HT-29 (cell line): ENCODE data around the gene NDUFS7. TPM values are rescaled to one million over a fixed set of nuclear protein-coding genes. Genes with fewer than 3 reads are reported as not detected.

Experiments
- DNase-seq: peaks from one replicate; pipeline ENCODE4 v3.0.0-alpha.2; 2015; ENCODE audit warnings: low spot score
- total RNA-seq: library from RNA; depleted of rRNA; stranded (reverse); fragments of >200 nt; shearing (Covaris generic); gene quantifications from 2 replicates; pipeline ENCODE4 v1.2.3, GENCODE V29; 2014; rRNA removed

The NDUFS7 gene
- total RNA-seq = 133 and 170 TPM in 2 replicates

DNA sequence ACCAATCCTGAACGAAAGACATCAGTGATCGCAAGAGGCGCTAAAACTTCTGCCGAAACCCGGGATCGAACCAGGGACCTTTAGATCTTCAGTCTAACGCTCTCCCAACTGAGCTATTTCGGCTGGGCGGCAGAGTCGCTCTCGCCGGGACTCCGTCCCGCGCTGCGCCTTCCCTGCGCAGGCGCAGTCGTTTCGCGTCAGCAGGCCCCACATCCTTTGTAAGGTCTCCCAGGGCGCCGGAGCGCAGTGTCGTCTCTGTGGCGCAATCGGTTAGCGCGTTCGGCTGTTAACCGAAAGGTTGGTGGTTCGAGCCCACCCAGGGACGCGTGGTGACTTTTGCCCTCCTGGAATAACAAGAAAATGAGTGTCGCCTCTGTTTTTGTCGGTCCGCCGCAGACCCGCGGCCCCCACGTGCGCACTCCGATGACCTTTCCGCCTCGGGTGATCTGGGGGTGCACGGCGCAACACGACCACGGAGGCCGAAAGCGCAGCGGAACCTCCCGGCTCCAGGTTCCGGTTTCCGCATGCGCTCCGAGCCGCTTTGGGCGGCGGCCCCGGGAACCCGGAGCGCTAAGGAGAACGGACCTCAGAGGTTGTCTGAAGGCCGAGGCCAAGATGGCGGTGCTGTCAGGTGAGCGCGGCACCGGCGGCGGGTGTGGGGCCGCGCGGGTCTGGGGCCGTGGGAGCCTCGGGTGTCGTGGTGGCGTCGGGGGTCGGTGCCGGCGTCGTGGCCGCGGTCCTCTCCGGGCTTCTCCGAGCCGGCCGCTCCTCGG lies at the start of gene NDUFS7:
TSS of gene NDUFS7 (plus strand) at position 596 of the 773 bp plus-strand sequence. CDS start at position 616, 20 bp downstream.
- DNase-seq = peak; percentile 81

DNA sequence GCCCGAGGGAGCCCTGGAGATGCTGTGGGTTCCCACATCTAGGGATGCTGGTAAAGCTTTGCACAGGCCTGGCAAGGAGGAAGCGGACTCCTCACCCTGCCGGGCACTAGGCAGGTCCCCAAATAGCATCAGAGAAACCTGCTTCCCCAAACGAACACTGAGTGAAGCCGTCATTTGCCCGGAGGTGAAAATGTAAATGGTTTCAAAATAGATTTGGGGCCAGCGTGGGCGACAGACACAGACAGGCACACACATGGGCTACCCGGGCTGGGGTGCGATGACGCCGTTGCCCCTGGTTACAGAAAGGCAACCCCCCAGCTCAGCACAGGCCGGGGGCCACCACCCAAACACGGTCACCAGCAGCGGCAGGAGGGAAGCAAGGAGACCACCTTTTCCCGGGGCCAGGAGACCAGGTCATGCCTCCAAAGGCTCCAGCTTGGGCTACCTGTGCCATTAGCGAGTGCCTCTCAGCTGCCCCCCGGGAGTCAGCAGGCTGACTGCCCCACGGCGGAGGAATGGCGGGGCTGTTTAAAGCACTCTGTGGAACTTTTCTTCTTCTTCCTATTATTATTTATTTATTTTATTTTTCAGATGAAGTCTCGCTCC lies 47.5 kb upstream of the NDUFS7 start:
- no peak for DNase-seq

DNA sequence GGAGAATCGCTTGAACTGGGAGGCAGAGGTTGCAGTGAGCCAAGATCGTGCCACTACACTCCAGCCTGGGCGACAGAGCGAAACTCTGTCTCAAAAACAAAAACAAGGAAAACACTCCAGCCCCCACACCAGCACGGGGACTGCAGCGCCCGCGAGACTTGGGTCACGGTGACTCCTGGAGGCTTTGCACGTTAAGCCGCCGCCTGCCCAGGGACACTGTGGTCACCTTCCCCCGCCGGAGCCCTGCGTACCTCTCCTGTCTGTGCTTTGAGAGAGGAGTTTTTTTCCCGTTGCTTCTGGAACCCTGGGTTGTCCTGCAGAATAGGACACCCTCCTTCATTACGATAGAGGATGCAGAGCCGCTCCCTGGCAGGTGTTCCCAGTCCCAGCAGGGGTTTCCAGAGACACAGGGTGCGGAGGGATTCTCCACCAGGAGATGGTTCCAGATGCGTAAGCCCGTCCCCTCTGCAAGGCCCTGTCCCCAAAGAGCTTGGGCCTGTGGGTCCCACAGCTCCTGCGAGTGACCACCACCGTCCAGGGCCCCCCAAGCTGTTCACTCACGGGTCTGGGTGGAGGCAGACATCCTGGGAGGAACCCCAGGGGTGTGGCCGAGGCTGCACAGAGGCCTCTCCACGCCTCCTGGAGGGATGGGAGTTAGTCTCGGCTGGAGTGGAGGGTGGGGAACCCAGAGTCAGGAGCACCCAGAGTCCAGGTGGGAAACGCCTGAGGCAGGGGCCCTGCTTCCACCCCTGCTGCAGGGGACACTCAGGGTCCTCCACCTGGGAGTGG lies 42.8 kb upstream of the NDUFS7 start:
- no peak for DNase-seq

DNA sequence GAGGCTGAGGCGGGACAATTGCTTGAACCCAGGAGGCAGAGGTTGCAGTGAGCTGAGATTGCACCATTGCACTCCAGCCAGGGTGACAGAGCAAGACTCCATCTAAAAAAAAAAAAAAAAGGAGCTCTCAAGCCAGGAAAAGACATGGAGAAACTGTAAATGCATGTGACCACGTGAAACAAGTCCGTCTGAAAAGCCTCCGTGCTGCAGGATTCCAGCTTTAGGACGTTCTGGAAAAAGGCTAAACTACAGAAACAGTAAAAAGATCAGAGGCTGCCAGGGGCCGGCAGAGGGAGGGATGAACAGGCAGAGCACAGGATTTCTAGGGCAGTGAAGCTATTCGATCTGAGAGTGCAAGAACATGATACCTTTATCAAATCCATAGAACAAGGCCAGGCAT lies 40.7 kb upstream of the NDUFS7 start:
- no peak for DNase-seq

DNA sequence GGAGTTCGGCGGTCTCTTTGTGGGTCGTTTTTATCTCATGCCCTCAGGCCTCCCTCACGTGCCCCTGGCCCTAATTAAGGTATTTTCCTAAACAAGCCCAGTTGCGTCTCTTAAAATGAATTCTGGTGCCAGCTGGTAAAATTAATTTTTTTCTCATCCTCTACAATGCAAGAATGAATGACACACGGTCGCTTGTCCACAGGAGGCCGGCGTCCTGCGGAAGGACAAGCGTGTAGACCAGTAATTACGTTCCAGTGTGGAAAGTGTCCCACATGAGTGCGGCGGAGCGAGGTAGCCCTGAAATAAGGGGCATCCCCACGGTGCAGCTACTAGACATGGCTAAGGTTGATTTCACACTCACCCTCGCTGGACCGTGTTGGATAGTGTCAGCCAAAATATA lies 34.5 kb upstream of the NDUFS7 start:
- no peak for DNase-seq

DNA sequence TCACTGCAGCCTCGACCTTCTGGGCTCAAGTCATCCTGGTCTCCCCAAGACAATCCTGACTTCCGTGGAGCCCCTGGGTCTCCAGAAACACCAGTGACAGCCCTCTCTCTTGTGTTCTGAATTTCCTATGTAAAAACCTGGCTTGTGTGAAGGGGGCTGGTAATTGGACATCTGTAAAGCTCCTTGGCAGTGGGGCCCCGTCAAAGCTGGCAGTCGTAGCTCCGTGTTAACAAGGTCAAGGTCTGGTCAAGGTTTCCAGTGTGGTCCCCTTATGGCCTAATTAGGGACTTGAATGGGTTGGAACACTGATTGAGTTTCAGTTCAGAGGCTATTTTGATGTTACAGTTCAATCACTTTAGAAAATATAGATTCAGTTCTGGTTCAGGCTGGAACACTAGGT lies 32.8 kb upstream of the NDUFS7 start:
- DNase-seq = no peak

DNA sequence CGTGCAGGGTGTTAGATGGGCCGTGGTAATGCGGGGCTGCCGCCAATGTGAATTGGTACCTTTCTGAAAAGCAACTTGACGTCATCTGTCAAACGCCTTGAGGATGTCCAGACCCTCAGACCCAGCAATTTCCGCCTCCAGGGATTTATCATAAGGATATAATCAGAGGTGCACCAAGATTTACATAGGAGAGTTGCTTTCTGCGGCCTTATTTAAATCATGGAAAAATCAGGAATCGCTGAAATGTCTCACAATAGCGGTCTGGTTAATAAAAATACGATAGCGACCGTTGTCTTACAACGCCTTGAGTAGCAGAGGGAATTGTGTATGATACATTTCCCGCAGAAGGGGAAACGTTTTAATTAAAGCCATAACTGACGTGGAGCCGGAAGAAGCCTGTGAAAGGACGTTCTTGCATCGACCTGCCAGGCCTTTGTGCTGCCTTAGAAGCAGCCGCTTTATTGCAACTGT lies 32.3 kb upstream of the NDUFS7 start:
- DNase-seq = no peak

- DNase-seq = no peak
Measured at GRCh38 chr19:1353144-1353543, 30.6 kb upstream of the NDUFS7 start.

DNA sequence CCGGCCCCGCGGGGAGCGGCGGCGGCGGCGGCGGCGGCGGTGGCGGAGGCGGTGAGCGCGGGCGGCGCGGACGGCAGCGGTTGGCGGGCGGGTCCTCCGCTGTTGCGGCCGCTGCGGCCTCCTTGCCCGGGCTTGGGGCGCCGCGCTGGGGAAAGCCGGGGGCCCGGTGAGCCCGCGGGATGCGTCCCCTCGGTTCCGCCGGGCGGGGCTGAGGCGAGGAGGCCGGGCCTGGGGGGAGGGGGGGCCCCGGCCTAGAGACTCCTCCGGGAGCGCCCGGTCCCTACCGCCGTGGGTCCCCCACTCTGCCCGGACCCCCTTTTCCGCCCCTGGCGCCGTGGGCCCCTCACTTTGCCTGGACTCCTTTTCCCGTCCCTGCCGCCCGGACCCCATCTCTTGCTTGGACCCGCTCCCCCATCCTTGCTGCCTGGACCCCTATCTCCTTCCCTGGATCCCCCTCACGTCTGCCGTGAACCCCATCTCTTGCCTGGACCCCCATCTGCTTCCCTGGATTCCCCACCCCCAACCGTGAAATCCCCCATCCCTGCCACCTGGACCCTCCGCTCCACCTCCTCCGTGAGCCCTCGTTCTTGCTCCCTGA lies 28.6 kb upstream of the NDUFS7 start:
- no peak for DNase-seq

DNA sequence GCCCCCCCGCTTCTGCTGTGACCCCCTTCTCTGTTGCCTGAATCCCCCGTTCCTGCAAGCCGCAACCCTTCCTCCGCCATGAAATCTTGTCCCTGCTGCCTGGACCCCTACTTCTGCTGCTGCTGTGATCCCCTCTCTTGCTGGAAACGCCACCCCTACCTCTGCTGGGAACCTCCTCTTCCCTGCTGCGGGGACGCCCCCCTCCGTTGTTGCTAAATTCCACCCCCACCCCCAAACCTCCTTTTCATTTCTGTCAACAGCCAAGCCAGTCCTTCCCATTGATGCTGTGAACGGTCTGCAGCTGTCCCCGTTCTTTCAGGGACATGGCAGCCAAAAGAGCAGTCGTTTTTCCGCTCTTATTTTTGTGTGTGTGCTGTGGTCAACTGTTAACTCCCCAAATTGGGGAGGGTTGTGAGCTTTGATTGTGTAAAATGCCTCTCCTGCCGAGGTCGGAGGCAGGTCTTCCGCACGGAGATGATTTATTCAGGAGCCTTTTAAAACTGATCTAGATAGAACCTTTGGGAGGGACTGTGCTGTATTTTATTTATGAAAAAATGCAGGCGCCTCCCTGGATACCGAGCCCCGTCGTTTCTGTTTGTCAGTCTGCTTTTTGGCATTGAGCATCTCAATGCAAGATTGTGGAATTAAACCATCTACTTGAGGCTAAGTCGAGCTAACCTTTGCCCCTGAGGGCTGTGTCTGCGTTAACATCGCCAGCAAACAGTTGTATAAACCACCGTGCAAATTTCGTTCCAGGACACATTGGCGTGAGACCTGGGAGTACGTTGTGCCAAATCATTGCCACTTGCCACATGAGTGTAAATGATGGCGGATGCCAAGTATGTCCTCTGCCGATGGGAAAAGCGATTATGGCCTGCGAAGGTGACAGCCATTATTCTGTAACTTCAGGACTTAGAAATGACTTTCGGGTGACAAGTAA lies 27.9 kb upstream of the NDUFS7 start:
- DNase-seq = no peak

DNA sequence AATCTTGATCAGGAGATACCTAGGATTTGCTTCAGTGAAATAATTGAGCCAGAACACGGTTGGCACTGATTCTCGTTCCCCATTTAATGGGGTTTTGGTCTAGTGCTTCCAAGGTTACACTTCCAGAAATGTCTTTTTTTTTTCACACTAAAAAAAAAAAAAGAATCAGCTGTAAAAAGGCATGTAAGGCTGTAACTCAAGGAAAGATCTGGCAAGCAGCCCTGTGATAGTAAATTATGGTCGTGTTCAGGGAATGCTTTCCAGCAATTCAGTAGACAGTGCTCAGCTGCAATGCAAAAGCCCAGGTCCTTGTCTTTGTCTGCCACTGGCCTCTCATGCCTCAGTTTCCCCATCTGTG lies 27.2 kb upstream of the NDUFS7 start:
- no peak for DNase-seq

DNA sequence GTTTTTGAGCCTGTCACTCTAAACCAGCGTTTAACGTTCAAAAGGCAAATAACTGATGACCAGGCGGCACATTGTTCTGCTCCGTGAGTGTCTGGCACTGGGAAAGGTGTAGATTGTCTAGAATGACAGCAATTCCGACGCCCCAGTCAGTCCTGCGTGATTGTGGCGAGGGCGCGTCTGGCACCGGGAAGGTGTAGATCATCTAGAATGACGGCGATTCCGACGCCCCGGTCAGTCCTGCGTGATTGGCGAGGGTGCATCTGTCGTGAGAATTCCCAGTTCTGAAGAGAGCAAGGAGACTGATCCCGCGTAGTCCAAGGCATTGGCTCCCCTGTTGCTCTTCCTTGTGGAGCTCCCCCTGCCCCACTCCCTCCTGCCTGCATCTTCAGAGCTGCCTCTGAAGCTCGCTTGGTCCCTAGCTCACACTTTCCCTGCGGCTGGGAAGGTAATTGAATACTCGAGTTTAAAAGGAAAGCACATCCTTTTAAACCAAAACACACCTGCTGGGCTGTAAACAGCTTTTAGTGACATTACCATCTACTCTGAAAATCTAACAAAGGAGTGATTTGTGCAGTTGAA lies 26.1 kb upstream of the NDUFS7 start:
- no peak for DNase-seq

GRCh38 chr19:1360126-1360817 lies 23.4 kb upstream of the NDUFS7 start:
- DNase-seq = no peak

- no peak for DNase-seq
Measured at GRCh38 chr19:1360818-1361461, 22.8 kb upstream of the NDUFS7 start.

- no peak for DNase-seq
Measured at GRCh38 chr19:1361601-1362386, 21.9 kb upstream of the NDUFS7 start.

- no peak for DNase-seq
Measured at GRCh38 chr19:1362387-1363257, 21.1 kb upstream of the NDUFS7 start.

GRCh38 chr19:1363599-1363998 lies 20.1 kb upstream of the NDUFS7 start:
- DNase-seq = no peak
